ENCODE measurements around the gene CYP4Z1.
"Not testable (repeated sequence)": the region's sequence is repeated elsewhere in the genome, so short reads cannot be mapped to it uniquely, and the experiment has no call there.

The CYP4Z1 gene

DNA sequence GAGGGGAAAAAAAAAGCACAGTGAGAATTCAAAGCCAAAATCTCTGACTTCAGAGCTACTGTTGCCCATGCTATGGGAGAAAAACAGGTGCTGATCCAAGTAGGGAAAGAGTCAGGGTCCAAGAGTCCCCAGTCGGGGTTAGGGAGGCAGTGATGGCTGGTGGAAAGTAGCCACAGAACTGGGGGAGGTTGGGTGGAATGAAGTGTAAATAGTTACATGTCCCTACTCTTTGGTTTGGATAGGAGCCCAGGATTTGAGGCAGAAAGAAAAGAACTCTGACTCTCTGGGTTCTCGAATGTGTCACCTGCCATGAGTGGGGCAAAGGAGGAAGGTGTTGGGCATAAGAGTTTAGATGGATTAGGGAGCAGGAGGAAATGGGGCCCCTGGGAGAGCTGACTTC, 61.8 kb downstream of the CYP4Z1 start:
- DNase-seq: not testable (repeated sequence)

DNA sequence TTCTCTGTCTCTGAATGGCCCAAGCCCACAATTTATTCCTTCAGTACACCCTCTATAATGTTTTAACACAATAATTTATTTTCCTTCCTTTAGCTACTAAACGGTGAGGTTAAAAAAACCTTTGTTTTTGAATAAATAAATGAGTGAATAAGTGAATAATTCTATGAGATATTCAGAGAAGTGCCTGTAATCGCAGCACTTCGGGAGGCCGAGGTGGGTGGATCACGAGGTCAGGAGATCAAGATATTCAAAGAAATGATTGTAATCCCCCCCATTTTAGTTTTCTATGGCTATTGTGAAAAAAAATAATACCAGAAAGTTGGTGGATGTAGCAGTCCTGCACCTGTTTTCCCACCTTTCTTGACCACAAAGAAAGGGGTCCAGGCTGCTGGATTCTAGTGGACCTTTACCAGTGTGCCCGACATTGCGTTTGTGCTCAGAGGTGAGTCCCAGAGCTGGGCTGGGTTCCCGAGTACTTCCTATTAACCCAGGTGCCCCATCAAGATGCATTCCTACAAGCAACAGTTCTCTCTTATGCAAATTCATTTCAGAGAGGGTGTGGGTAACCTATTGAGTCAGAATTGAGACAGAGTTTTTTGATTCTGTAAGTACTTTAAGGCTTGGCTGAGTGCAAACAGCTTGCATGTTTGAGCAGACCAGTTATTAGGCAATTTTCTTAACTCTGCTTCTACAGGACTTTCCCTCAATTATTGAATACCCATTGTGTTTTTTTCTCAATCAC, 62.6 kb downstream of the CYP4Z1 start:
- not testable (repeated sequence) for DNase-seq

GRCh38 chr1:47132665-47133064, 65.6 kb downstream of the CYP4Z1 start:
- not testable (repeated sequence) for DNase-seq

- DNase-seq: no peak
Observed at GRCh38 chr1:47137198-47137597, 70.2 kb downstream of the CYP4Z1 start, which contains the start of gene CYP4A22. Gene CYP4A22 (plus strand): TSS chr1:47137441. CDS start chr1:47137486, 45 bp downstream.

DNA sequence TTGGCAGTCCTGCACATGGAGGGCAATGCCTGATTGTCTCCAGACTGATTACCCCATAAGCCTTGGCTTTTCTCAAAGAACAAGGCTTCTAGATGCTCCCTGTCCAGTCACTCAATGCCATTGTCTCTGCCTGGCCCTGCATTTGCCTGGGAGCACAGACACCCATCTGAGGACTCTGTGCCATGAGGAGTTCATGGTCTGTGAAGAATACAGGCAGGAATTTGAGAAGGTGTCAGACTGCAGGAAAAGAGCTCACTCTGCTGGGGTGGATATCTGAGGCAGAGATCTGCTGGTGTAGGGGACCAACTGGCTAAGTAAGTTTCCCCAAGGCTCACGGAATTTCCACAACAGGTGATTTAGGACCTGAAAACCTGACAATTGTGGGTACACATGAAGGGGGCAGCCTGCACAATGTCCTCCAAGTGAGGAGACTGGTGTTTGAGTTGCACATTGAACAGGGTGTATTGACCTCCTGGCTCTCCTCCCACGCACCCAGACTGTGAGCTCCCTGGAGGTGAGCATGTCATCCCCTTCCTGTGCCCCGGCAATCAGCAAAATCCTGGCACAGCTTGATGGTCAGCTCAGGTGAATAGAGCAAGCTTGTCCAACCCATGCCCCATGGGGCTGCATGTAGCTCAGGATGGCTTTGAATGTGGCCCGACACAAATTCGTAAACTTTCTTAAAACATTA, 71.0 kb downstream of the CYP4Z1 start:
- no peak for DNase-seq

DNA sequence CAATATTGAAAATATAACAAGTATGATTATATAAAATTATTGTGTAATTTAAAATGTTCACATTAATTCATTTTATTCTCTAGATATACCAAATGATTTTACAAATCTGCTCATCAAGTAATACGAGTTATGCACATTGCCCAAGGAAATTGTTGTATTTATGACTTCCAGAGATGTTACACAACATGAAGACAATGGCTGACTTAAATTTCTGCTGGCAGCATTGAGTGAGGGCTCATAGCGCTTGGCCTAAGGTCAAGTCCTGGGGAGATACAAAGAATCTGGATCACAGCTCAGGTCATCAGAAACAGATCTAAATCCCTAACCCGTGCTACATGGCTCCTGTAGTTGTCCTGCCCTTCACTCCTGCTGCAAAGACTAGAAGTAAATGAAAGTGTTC, 73.3 kb downstream of the CYP4Z1 start:
- DNase-seq: not testable (repeated sequence)

DNA sequence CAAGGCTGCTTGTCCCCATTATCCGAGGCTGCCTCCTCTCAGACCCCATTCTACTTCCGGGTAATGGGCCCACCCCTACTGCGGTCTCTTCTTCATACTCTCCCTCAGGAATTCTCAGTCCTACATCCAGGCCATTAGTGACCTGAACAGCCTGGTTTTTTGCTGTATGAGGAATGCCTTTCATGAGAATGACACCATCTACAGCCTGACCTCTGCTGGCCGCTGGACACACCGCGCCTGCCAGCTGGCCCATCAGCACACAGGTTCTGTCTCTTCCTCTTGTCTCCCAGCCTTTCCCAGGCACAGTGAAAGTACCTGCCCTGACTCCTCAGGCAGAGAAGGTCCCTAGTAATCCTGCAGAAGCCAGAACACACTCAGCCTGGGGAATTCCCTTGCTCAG, 76.6 kb downstream of the CYP4Z1 start:
- DNase-seq: not testable (repeated sequence)

DNA sequence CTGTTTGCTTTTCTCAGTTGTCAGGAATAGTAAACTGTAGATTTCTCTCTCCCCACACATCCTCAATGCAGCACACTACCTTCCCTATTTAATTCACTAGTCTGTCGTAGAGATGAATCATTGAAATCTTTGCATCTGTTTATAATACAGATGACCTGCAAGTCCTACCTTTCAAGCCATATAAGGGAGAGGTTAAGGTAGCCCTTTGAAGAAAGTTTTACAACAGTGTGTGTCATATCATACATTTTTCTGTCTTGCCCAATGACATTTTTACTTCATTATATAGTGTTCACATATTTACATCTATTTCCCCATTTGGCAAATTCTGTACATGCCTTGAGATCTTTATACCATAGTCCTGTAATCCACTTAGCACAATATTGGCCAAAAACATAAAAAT, 79.5 kb downstream of the CYP4Z1 start:
- DNase-seq: not testable (repeated sequence)

GRCh38 chr1:47147047-47147785, 80.2 kb downstream of the CYP4Z1 start:
- DNase-seq: no peak

- DNase-seq: not testable (repeated sequence)
Observed at GRCh38 chr1:47149162-47149561, 82.1 kb downstream of the CYP4Z1 start.

DNA sequence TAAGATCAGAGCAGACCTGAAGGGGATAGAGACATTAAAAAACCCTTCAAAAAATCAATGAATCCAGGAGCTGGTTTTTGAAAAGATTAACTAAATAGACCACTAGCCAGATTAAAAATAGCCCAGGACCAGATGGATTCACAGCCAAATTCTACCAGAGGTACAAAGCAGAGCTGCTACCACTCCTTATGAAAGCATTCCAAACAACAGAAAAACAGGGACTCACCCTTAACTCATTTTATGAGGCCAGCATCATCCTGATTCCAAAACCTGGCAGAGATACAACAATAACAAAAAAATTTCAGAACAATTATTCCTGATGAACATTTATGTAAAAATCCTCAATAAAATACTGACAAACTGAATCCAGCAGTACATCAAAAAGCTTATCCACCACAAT, 89.4 kb downstream of the CYP4Z1 start:
- not testable (repeated sequence) for DNase-seq

GRCh38 chr1:47157957-47158356, 90.9 kb downstream of the CYP4Z1 start:
- not testable (repeated sequence) for DNase-seq

DNA sequence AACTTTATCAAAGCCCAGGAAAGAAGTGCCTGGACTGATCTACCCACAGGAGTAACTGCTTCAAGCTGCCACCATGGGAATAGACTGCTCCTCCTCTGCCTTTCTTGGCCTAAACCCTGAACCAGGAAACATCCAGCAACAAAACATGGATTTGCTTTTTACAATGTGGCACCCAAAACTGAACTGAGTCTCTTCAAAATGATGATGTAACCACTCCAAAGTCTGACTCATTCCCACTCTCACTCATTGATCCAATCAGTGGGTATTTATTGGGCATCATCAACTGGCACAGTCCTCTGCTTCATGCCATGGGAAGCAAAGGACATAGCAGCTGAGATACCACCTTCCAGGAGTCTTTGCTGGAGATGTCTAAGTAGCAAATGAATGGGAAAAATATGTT, 93.7 kb downstream of the CYP4Z1 start:
- no peak for DNase-seq

GRCh38 chr1:47161298-47162040, 94.4 kb downstream of the CYP4Z1 start:
- no peak for DNase-seq

GRCh38 chr1:47164552-47164951, 97.5 kb downstream of the CYP4Z1 start:
- DNase-seq: no peak
